NOMO-1 (cell line): ENCODE results near the gene AFAP1L1.
"Not testable (repeated sequence)": the region's sequence is repeated elsewhere in the genome, so short reads cannot be mapped to it uniquely, and the experiment has no call there.

ENCODE experiments used
- DNase-seq, 2 experiments: peaks; one replicate each; lab custom pipeline; 2025; ENCODE audit not compliant: unreplicated experiment in 2 of 2; lab: John Stamatoyannopoulos, UW

Gene AFAP1L1

GRCh38 chr5:149387081-149387631 is 115.5 kb downstream of the AFAP1L1 start:
- no peak for DNase-seq

- DNase-seq, result no peak
These were observed 116.3 kb downstream of the AFAP1L1 start for GRCh38 chr5:149387982-149388381.

GRCh38 chr5:149388498-149389190 is 117.0 kb downstream of the AFAP1L1 start:
- DNase-seq, result no peak

- DNase-seq, result no peak
These were observed 118.2 kb downstream of the AFAP1L1 start for GRCh38 chr5:149389552-149390495.

- DNase-seq, result not testable (repeated sequence)
These were observed 119.4 kb downstream of the AFAP1L1 start for GRCh38 chr5:149391076-149391475.
